ENCODE data around the gene CTSZ. TPM values are rescaled to one million over a fixed set of nuclear protein-coding genes. Genes with fewer than 3 reads are reported as not detected.

Gene CTSZ
- total RNA-seq, 3 donors from 2014 or later = 135 to 238 (median 181) TPM

- Histone ChIP-seq H3K36me3 (no peaks in the 10 kb centered on the region), H3K4me1 (no peaks in the 10 kb centered on the region), H3K9me3 (no peaks in the 10 kb centered on the region), H3K27me3 (no peaks in the 10 kb centered on the region), H3K27ac (no peak overlapping the region), H3K4me3 (no peak overlapping the region)
- TF ChIP-seq POLR2A (IDR thresholded peaks at IDR 0.05) = no peak
- TF ChIP-seq POLR2AphosphoS5 (IDR thresholded peaks at IDR 0.05) = no peak
- TF ChIP-seq CTCF (IDR thresholded peaks at IDR 0.05) = no peak
- intact Hi-C loops (cut with DNase I; ENCODE audit: low total_unique reads) = no loop called here
- no peak for DNase-seq (ENCODE audit: low spot score in 2 of 2)
Measured at GRCh38 chr20:59016795-59017492, 9.9 kb upstream of the CTSZ start.

DNA sequence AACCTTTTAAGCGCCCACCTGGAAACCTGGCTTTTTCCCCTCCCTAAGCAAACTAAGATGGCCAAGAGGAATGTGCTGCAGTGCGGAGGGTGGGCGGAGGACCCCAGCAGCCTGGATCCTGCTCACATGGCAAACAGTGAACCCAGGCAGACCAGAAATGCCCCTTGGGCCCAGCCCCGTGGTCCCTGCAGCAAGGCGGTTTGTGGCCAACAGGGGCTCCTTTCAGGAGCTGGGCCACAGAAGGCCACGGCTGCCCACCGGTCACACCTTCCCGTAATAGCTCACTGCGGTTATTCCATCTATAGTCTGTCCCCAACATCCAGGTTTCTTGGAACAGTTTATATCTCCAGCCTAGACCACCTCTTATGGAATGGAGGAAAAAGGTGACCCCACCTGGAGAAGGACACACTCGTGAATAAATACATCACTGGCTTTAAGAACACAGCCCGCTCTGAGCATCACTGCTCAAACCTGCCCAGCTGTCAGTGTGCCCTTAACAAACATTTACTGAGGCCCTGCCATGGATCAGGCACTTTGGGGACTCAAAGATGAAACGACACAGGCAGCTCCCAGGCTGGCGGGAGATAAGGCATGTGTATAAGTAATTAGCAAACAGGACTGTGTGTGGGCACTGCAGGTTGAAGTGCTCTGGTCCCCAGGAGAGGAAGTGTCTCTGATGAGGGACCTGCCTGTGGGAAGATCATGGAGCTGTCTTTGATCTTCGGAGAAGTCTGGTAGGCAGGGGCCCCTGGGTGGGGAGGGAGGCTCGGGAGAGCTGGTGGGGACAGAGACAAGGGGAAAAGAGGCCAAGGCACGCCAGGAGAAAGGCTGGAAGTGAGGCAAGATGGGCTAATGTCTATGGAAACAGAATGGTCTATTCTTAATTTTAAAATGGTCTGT is 9.0 kb upstream of the CTSZ start:
- no peak overlapping the region for H3K4me3 ChIP-seq
- H3K9me3 ChIP-seq = no peaks in the 10 kb centered on the region
- no peaks in the 10 kb centered on the region for H3K4me1 ChIP-seq
- TF ChIP-seq CTCF (IDR thresholded peaks at IDR 0.05) (no peak), POLR2A (IDR thresholded peaks at IDR 0.05) (no peak), POLR2AphosphoS5 (IDR thresholded peaks at IDR 0.05) (no peak)
- no peak for DNase-seq (ENCODE audit: low spot score in 2 of 2)
- H3K27ac ChIP-seq = no peak overlapping the region
- H3K27me3 ChIP-seq = no peaks in the 10 kb centered on the region
- no peaks in the 10 kb centered on the region for H3K36me3 ChIP-seq
- intact Hi-C loops (cut with DNase I; ENCODE audit: low total_unique reads) = no loop called here

- no peaks in the 10 kb centered on the region for H3K36me3 ChIP-seq
- H3K4me3 ChIP-seq = no peak overlapping the region
- no peaks in the 10 kb centered on the region for H3K9me3 ChIP-seq
- intact Hi-C loops (cut with DNase I; ENCODE audit: low total_unique reads) = no loop called here
- H3K4me1 ChIP-seq = peaks cover under 1 to 3% of the 10 kb centered on the region in 2 donors
- no peak overlapping the region for H3K27ac ChIP-seq
- DNase-seq (ENCODE audit: low spot score in 2 of 2) = no peak
- no peaks in the 10 kb centered on the region for H3K27me3 ChIP-seq
- no peak for TF ChIP-seq POLR2AphosphoS5 (IDR thresholded peaks at IDR 0.05)
- TF ChIP-seq CTCF (IDR thresholded peaks at IDR 0.05) = no peak
- TF ChIP-seq POLR2A (IDR thresholded peaks at IDR 0.05) = no peak
Measured at GRCh38 chr20:59015411-59015810, 8.4 kb upstream of the CTSZ start.

DNA sequence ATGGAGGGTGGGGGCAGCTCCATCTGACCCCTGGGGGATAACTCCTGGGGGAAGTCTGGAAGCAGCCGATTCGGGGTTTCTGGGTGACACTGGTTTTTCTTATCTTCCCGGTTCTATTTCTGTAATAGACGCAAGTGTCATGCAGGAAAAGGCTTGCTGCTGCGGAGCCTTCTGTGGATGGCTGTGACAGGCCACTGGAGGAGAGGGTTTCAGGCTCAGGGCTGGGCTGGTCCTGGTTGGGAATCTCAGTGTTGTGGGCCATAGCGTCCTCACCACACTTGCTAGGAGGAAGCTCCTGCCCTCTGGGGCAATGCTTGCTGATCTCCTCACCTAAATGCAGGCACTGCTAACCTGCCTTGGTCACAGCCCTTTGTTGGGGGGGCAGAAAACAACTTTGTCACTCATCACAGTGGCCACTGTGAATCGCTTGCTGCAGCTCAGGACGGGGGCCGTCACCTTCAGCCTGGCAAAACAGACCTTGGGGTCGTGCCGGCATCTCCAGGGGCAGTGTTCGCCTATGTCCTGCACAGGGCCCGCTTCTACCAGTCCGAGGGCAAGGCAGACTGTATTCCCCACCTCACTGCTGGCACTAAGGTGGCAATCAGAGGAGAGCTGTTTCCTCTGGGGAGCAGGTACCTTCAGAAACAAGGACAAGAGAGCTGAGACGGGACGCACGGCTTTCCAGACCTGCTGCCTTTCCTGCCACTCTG is 7.8 kb upstream of the CTSZ start:
- Histone ChIP-seq H3K4me3 (no peak overlapping the region), H3K36me3 (no peaks in the 10 kb centered on the region), H3K27ac (no peak overlapping the region), H3K9me3 (no peaks in the 10 kb centered on the region), H3K4me1 (peaks cover 5 to 8% of the 10 kb centered on the region in 2 donors), H3K27me3 (no peaks in the 10 kb centered on the region)
- intact Hi-C loops (cut with DNase I; ENCODE audit: low total_unique reads) = no loop called here
- TF ChIP-seq POLR2AphosphoS5 (IDR thresholded peaks at IDR 0.05) (no peak), POLR2A (IDR thresholded peaks at IDR 0.05) (no peak), CTCF (IDR thresholded peaks at IDR 0.05) (no peak)
- DNase-seq (ENCODE audit: low spot score in 2 of 2) = no peak
